Spleen (tissue), 11 donors: ENCODE data around the gene TIMM8B. TPM values are rescaled to one million over a fixed set of nuclear protein-coding genes. Genes with fewer than 3 reads are reported as not detected.

Experiments
- DNase-seq: peaks from one replicate; pipeline ENCODE4 v3.0.0-alpha.2; 2020
- H3K27ac ChIP-seq, 8 donors: fragments of 200-600 bp; sonication (generic) in 7 of 8; 1 replicate in 4 of 8; 2 replicates in 4 of 8; pipeline versions ENCODE4 v1.5.0 to v1.8.0; 2016 to 2021; ENCODE audit warnings: inconsistent platforms in 4 of 8, mild to moderate bottlenecking in 4 of 8, moderate library complexity in 1 of 8
- H3K27me3 ChIP-seq, 7 donors: fragments of 200-600 bp; sonication (generic) in 6 of 7; replicated peaks in 1 of 7; 1 replicate in 4 of 7; 2 replicates in 3 of 7; pipeline versions ENCODE4 v1.5.0 to v1.8.0; 2016 to 2021; ENCODE audit warnings: inconsistent platforms in 3 of 7, mild to moderate bottlenecking in 1 of 7
- H3K36me3 ChIP-seq, 6 donors: fragments of 200-600 bp; sonication (generic) in 5 of 6; 1 replicate in 4 of 6; 2 replicates in 2 of 6; pipeline versions ENCODE4 v1.5.0 to v1.8.0; 2016 to 2021; ENCODE audit warnings: inconsistent platforms in 2 of 6
- H3K4me1 ChIP-seq, 6 donors: fragments of 200-600 bp; sonication (generic) in 5 of 6; 1 replicate in 3 of 6; 2 replicates in 3 of 6; pipeline versions ENCODE4 v1.5.0 to v1.8.0; 2016 to 2021; ENCODE audit warnings: inconsistent platforms in 3 of 6
- H3K4me3 ChIP-seq, 8 donors: fragments of 200-600 bp; sonication (generic) in 7 of 8; 1 replicate in 4 of 8; 2 replicates in 4 of 8; pipeline versions ENCODE4 v1.5.0 to v1.8.0; 2016 to 2021; ENCODE audit warnings: inconsistent platforms in 4 of 8, mild to moderate bottlenecking in 4 of 8, moderate library complexity in 2 of 8
- H3K9me3 ChIP-seq, 8 donors: fragments of 200-600 bp; sonication (generic) in 7 of 8; 1 replicate in 4 of 8; 2 replicates in 4 of 8; pipeline versions ENCODE4 v1.5.0 to v1.8.0; 2016 to 2021; ENCODE audit warnings: inconsistent platforms in 4 of 8
- CTCF ChIP-seq, 11 experiments: fragments of 200-600 bp in 7 of 11; fragments of 450-650 bp in 4 of 11; sonication (generic) in 4 of 11; IDR thresholded peaks in 8 of 11; conservative IDR thresholded peaks in 3 of 11; 1 replicate in 7 of 11; 2 replicates in 4 of 11; pipeline versions ENCODE4 v1.4.0 to v1.8.0; 2016 to 2021; ENCODE audit warnings: antibody characterized with exemption in 11 of 11, inconsistent platforms in 4 of 11, mild to moderate bottlenecking in 1 of 11
- POLR2A ChIP-seq, 3 donors: fragments of 450-650 bp; IDR thresholded peaks; one replicate each; pipeline ENCODE4 v1.5.1; 2017; ENCODE audit warnings: antibody characterized with exemption in 3 of 3, mild to moderate bottlenecking in 1 of 3
- POLR2AphosphoS5 ChIP-seq, 3 donors: sonication (generic); formaldehyde crosslinking; IDR thresholded peaks; one replicate each; pipeline ENCODE4 v1.5.1; 2017; ENCODE audit warnings: antibody characterized with exemption in 3 of 3
- WGBS, 5 donors: extraction: QIAGEN DNeasy Blood & Tissue Kit in 3 of 5; methylation state at CpG; one replicate each; pipeline versions ENCODE4 v1.1.5 to v1.1.7; 2013 to 2018; 5-methylcytosine and 5-hydroxymethylcytosine counted together
- intact Hi-C: fragments of 100-400 bp; cut with DNase I; formaldehyde crosslinking; loops from one replicate; pipeline ENCODE4 v1.15.0; 2023; ENCODE audit warnings: low total_unique reads
- polyA plus RNA-seq, 3 donors: library from polyadenylated mRNA; stranded (reverse); fragments of 200-250 nt; gene quantifications; one replicate each; pipeline ENCODE4 v1.2.1, GENCODE V29; 2013
- total RNA-seq, 7 donors: library from RNA; depleted of rRNA in 3 of 7; stranded (reverse); fragments of >200 nt in 3 of 7; fragmentation: NEBNext Ultra II Directional in 4 of 7; extraction: Animal tissue kit (Norgen Biotek cat#: 25700) in 4 of 7; gene quantifications; one replicate each; pipeline versions ENCODE4 v1.1.0 to v1.2.1, GENCODE V29; 2016 to 2021
- donor health status: healthy with polysubstance abuse.
- donor health status: DM: no; HTN: no; CAD: no; lungs with moderate emphysema.
- donor health status: DM: no; HTN: no; CAD: no.
- donor health status: Bipolar disorder and iron deficiency.
- donor health status: healthy.
- donor health status: DM: no; HTN: no; CAD: no.
- donor health status: DM: yes; HTN: yes; CAD: no.

The TIMM8B gene
- total and polyA plus RNA-seq, 10 donors: 16.8 to 98.9 (median 34.4) TPM

GRCh38 chr11:112085822-112086421, 634 bp downstream of the TIMM8B start:
- intact Hi-C loops: loop anchor here (5.0 kb wide), 1 partner anchor 64 kb away; no protein-coding TSS in a partner anchor
- WGBS, 5 donors: 5 to 7% (median 6%) methylated on average over 19 of the region's 19 CpGs

DNA sequence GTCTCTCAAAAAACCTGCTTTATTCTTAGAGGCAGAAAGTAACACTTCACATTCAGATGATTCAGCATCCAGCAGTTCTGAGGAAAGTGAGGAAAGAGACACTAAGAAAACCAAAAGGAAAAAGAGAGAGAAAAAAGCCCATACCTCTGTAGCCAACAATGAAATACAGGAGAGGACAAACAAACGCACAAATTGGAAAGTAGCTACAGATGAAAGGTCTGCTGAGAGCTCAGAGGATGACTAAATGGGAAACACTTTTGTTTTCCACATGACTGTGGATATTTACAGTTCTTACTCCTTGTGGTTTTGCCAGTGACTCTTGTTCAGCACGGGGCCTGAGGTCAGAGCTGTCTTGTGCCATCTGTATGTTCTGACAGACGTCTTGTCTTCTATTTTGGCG, 3.8 kb downstream of the TIMM8B start:
- TF ChIP-seq POLR2A (IDR thresholded peaks at IDR 0.05): no peak
- no peak for TF ChIP-seq POLR2AphosphoS5 (IDR thresholded peaks at IDR 0.05)
- TF ChIP-seq CTCF (IDR thresholded peaks at IDR 0.05 in 8 of 11, conservative IDR thresholded peaks at IDR 0.05 in 3 of 11): no peak
- intact Hi-C loops: no loop called here
- WGBS, 5 donors: 61 to 80% (median 69%) methylated on average over 4 of the region's 4 CpGs

More at GRCh38 chr11:112085822-112086421, 634 bp downstream of the TIMM8B start:
- H3K27me3 ChIP-seq: no peaks in the 10 kb centered on the region
- peaks cover 25 to 58% (median 45%) of the 10 kb centered on the region in 6 donors for H3K4me1 ChIP-seq
- no peak for TF ChIP-seq POLR2A (IDR thresholded peaks at IDR 0.05)
- TF ChIP-seq CTCF (IDR thresholded peaks at IDR 0.05 in 8 of 11, conservative IDR thresholded peaks at IDR 0.05 in 3 of 11): no peak
- TF ChIP-seq POLR2AphosphoS5 (IDR thresholded peaks at IDR 0.05): no peak
- peak overlapping the region; percentile 69 to 98 (median 83) for H3K4me3 ChIP-seq
- peak overlapping the region; percentile 69 to 91 (median 81) for H3K27ac ChIP-seq
- DNase-seq: peak; percentile 79
- H3K36me3 ChIP-seq: peaks cover 1 to 76% (median 67%) of the 10 kb centered on the region in 6 donors
- no peaks in the 10 kb centered on the region for H3K9me3 ChIP-seq

GRCh38 chr11:112073941-112074811, 12.4 kb downstream of the TIMM8B start, which contains the start of the genes NKAPD1 and PIH1D2:
Gene NKAPD1 (plus strand): TSS chr11:112074299. CDS start chr11:112075575, 1,276 bp downstream.
Gene PIH1D2 (minus strand): TSS chr11:112074017. CDS start chr11:112073174, 843 bp downstream.
- intact Hi-C loops: no loop called here
- Histone ChIP-seq H3K4me3 (peak within 1 kb of the TSS; percentile 79 to 94 (median 90)), H3K27ac (peak within 1 kb of the TSS; percentile 79 to 93 (median 88)), H3K36me3 (peaks cover 0 to 38% (median 32%) of the 10 kb centered on the region in 6 donors), H3K27me3 (no peaks in the 10 kb centered on the region), H3K9me3 (no peaks in the 10 kb centered on the region), H3K4me1 (peaks cover 13 to 41% (median 27%) of the 10 kb centered on the region in 6 donors)
- DNase-seq: peak; percentile 91
- 0 to 1% (median 0%) methylated on average over 29 to 43 of the region's 43 CpGs for WGBS, 5 donors
- peak; percentile 65 to 85 (median 80) for TF ChIP-seq POLR2AphosphoS5 (IDR thresholded peaks at IDR 0.05)
- peak in 1 of 3 donors; percentile 33 for TF ChIP-seq POLR2A (IDR thresholded peaks at IDR 0.05)
- TF ChIP-seq CTCF (IDR thresholded peaks at IDR 0.05 in 8 of 11, conservative IDR thresholded peaks at IDR 0.05 in 3 of 11): peak in 5 of 11 experiments; percentile 10 to 25 (median 17)

More for the DNA sequence above, 3.8 kb downstream of the TIMM8B start:
- Histone ChIP-seq H3K36me3 (peaks cover 0 to 76% (median 73%) of the 10 kb centered on the region in 6 donors), H3K27me3 (no peaks in the 10 kb centered on the region), H3K27ac (no peak overlapping the region), H3K9me3 (no peaks in the 10 kb centered on the region), H3K4me1 (peaks cover 10 to 27% (median 19%) of the 10 kb centered on the region in 6 donors), H3K4me3 (no peak overlapping the region)
- no peak for DNase-seq
